ENCODE results near the gene COL4A6.

DNA sequence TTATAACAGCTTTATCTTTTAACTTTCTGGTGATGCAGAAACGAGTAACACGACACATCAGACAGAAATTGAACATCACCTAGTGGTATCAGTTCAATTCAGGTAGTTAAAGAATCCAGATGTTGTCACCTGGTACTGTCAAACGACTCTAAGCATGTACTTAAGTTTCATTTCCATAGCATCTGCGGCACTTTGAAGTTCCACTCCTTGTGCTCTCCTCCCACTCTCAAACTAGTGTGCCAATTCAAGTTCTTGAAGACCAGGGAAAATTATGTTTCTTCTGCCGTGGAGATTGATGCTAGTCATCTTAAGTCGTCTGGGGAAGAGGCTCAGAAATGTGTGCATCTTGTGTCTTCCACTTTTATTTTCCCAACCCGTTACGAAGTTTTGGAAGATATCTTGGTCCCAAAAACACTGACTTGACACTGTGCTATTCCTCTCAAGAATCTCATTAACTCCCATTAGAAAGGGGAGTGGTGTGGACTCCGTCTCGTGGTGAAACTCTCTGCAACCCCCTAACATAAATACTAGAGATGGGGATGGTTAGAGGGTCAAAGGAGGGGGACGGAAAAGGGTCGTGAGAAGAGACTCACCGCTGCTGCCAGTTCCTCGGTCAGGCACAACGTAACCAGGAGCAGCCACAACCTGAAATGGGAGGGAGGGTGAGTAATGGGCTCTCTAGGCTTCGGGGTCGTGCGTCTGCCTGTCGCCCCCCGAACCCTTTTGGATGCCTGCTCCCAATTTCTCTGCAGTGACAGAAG lies 693 bp downstream of the COL4A6 start:
- TF ChIP-seq, protein P1, sequence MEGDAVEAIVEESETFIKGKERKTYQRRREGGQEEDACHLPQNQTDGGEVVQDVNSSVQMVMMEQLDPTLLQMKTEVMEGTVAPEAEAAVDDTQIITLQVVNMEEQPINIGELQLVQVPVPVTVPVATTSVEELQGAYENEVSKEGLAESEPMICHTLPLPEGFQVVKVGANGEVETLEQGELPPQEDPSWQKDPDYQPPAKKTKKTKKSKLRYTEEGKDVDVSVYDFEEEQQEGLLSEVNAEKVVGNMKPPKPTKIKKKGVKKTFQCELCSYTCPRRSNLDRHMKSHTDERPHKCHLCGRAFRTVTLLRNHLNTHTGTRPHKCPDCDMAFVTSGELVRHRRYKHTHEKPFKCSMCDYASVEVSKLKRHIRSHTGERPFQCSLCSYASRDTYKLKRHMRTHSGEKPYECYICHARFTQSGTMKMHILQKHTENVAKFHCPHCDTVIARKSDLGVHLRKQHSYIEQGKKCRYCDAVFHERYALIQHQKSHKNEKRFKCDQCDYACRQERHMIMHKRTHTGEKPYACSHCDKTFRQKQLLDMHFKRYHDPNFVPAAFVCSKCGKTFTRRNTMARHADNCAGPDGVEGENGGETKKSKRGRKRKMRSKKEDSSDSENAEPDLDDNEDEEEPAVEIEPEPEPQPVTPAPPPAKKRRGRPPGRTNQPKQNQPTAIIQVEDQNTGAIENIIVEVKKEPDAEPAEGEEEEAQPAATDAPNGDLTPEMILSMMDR (IDR thresholded peaks at IDR 0.05; ENCODE audit: control extremely low read depth in 1 of 3, insufficient read depth in 1 of 3, low read depth in 1 of 3, low read length in 3 of 3): no peak
- no peak for TF ChIP-seq BACH1 (IDR thresholded peaks at IDR 0.05; ENCODE audit: low read length)

Measured in H1 (cell line).